Smooth muscle cell of trachea (primary cell): Measurements from ENCODE around the gene XRCC5. TPM values are rescaled to one million over a fixed set of nuclear protein-coding genes. Genes with fewer than 3 reads are reported as not detected.

Source experiments
- total RNA-seq: library from RNA; depleted of rRNA; stranded (reverse); fragments of >200 nt; gene quantifications from 2 replicates; pipeline ENCODE4 v1.2.1, GENCODE V29; 2014

The XRCC5 gene
- total RNA-seq: 205 and 329 TPM in 2 replicates

GRCh38 chr2:216108967-216109921, at the start of gene XRCC5:
TSS of gene XRCC5 (plus strand) at chr2:216109348. CDS start at chr2:216109437, 89 bp downstream.

GRCh38 chr2:216081487-216082116, 27.5 kb upstream of the XRCC5 start, which contains the start of the genes PECR and TMEM169:
TSS of gene PECR (minus strand) at chr2:216081809. CDS start at chr2:216081741, 68 bp downstream.
TSS of gene TMEM169 (plus strand) at chr2:216081919. CDS start at chr2:216095964, 14,045 bp downstream.

Other genes with a start within 250 kb of the XRCC5 start
- 6.5 and 7.6 TPM in 2 replicates for gene MREG, start 95.8 kb upstream of the XRCC5 start, total RNA-seq
- gene PECR, start 27.5 kb upstream of the XRCC5 start, total RNA-seq: 27.5 and 33.9 TPM in 2 replicates
- 0.29 and 0.50 TPM in 2 replicates for gene TMEM169, start 27.4 kb upstream of the XRCC5 start, total RNA-seq